ENCODE measurements around the gene MATN4.

- TF ChIP-seq CTCF (conservative IDR thresholded peaks at IDR 0.05; ENCODE audit: low read length) = no peak
- no peak for TF ChIP-seq EZH2phosphoT487 (IDR thresholded peaks at IDR 0.05; ENCODE audit: borderline replicate concordance, low read depth, low read length)
Measured at GRCh38 chr20:45339084-45339483, 31.0 kb upstream of the MATN4 start.
